ENCODE measurements around the gene STX5. TPM values are rescaled to one million over a fixed set of nuclear protein-coding genes. Genes with fewer than 3 reads are reported as not detected.

Gene STX5
- total RNA-seq, 2 experiments from 2014 or later = 93.1 to 104 TPM

DNA sequence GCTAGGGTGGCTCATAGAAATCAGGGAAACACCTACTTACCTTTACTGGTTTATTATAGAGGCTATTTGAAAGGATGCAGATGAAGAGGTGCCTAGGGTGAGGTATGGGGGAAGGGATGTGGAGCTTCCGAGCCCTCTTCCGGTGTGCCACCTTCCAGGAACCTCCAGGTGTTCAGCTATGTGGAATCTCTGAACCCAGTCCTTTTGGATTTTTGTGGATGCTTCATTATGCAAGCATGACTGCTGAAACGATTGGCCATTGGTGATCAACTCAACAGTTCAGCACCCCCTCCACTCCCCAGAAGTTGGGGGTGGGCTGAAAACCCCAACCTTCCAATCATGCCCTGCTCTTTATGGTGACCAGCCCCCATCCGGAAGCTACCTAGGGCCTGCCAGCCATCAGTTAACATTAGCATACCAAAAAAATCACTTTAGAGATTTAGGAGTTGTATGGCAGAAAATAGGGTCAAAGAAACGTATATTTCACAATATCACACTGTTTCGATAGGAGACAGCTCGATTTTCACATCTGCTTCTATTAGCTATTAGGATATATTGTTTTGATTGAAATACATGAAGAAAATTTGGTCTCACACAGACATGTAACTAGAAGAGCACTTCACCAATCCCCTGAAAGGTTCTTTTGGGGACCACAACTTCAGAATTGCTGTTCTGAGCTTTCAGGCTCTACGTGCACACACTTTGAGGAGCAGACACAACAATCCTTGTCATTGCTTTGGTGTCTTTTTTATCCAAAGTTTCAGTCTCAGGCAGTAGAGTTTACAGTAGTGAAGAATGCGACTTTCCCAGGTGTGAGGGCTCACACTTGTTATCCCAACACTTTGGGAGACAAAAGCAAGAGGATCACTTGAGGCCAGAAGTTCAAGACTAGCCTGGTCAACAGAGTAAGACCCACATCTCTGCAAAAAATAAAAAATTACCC, 73.7 kb downstream of the STX5 start:
- H3K27me3 Mint-ChIP-seq = no peaks in the 10 kb centered on the region
- TF ChIP-seq CTCF (IDR thresholded peaks at IDR 0.05) = no peak
- H3K27ac Mint-ChIP-seq = no peak overlapping the region
- no peaks in the 10 kb centered on the region for H3K9me3 ChIP-seq (ENCODE audit: control insufficient read depth in 1 of 2, insufficient read depth in 1 of 2, low read length in 2 of 2)
- ATAC-seq (ENCODE audit: poor library complexity) (no peak), DNase-seq (no peak)
- H3K4me3 Mint-ChIP-seq = no peak overlapping the region
- H3K4me3 ChIP-seq (ENCODE audit: low read length) = no peak overlapping the region
- peaks cover 32% of the 10 kb centered on the region for H3K4me1 Mint-ChIP-seq (ENCODE audit: low read depth)
- H3K27ac ChIP-seq (ENCODE audit: low read depth in 1 of 2, low read length in 2 of 2) = no peak overlapping the region
- CTCF ChIA-PET = interaction anchor here (5.5 kb wide), 1 partner anchor 28 kb away, joined by 30 read pairs; the partner anchor contains the start of gene TMEM179B
- POLR2A ChIA-PET = interaction anchor here (0.9 kb wide), 1 partner anchor 29 kb away, joined by 3 read pairs; the partner anchor contains the start of gene TMEM179B
- H3K36me3 Mint-ChIP-seq (ENCODE audit: low read depth) = peaks cover 23% of the 10 kb centered on the region
- H3K9me3 Mint-ChIP-seq = no peaks in the 10 kb centered on the region
- intact Hi-C loops (cut with DNase I, micrococcal nuclease) = no loop called here
- no peaks in the 10 kb centered on the region for H3K27me3 ChIP-seq (ENCODE audit: control insufficient read depth in 1 of 2, insufficient read depth in 2 of 2, low read length in 2 of 2)
- peaks cover 32% of the 10 kb centered on the region for H3K4me1 ChIP-seq (ENCODE audit: insufficient read depth, low read length)
- peaks cover 6% of the 10 kb centered on the region for H3K36me3 ChIP-seq (ENCODE audit: insufficient read depth, low read length)

Small RNA genes lying within 50 kb of the gene (microRNA-seq; reads per million reads assigned to microRNA genes)
- gene MIR6514 (ENCODE audit: borderline microRNAs expressed, borderline replicate concordance) (1.8 reads per million), gene MIR6748 (ENCODE audit: borderline microRNAs expressed, borderline replicate concordance) (not detected)

Other genes with a start within 250 kb of the STX5 start
- 10 to 100 TPM; 25.5 to 26.2 TPM for gene TUT1, start 240.5 kb downstream of the STX5 start, total RNA-seq
- 100 to 1,000 TPM; 167 to 172 TPM for gene MTA2, start 230.2 kb downstream of the STX5 start, total RNA-seq
- 100 to 1,000 TPM; 142 to 144 TPM for gene EML3, start 219.3 kb downstream of the STX5 start, total RNA-seq
- under 1 TPM; 0.42 to 0.71 TPM for gene ROM1, start 218.8 kb downstream of the STX5 start, total RNA-seq
- 10 to 100 TPM; 47.2 to 49.5 TPM for gene B3GAT3, start 210.1 kb downstream of the STX5 start, total RNA-seq
- gene GANAB, start 185.4 kb downstream of the STX5 start, total RNA-seq = 100 to 1,000 TPM; 181 to 182 TPM
- gene INTS5, start 178.7 kb downstream of the STX5 start, total RNA-seq = 10 to 100 TPM; 16.3 TPM
- gene C11orf98, start 166.8 kb downstream of the STX5 start, total RNA-seq = 10 to 100 TPM; 14.3 to 18.5 TPM
- 10 to 100 TPM; 17.8 to 18.8 TPM for gene CSKMT, start 166.7 kb downstream of the STX5 start, total RNA-seq
- 1 to 10 TPM; 1.5 to 2.3 TPM for gene UQCC3, start 160.4 kb downstream of the STX5 start, total RNA-seq
- 10 to 100 TPM; 10.4 to 10.5 TPM for gene LBHD1, start 159.8 kb downstream of the STX5 start, total RNA-seq
- gene UBXN1, start 153.0 kb downstream of the STX5 start, total RNA-seq = 100 to 1,000 TPM; 196 to 222 TPM
- gene LRRN4CL, start 142.5 kb downstream of the STX5 start, total RNA-seq = not detected
- 10 to 100 TPM; 17.1 to 20.0 TPM for gene BSCL2, start 124.6 kb downstream of the STX5 start, total RNA-seq
- gene GNG3, start 124.4 kb downstream of the STX5 start, total RNA-seq = not detected
- gene HNRNPUL2, start 104.6 kb downstream of the STX5 start, total RNA-seq = 10 to 100 TPM; 35.2 to 37.6 TPM
- gene TTC9C, start 103.6 kb downstream of the STX5 start, total RNA-seq = 1 to 10 TPM; 5.2 to 7.0 TPM
- gene ZBTB3, start 77.9 kb downstream of the STX5 start, total RNA-seq = 1 to 10 TPM; 2.3 to 3.5 TPM
- 10 to 100 TPM; 45.3 to 47.9 TPM for gene POLR2G, start 70.5 kb downstream of the STX5 start, total RNA-seq
- gene TAF6L, start 60.7 kb downstream of the STX5 start, total RNA-seq = 10 to 100 TPM; 11.5 to 11.8 TPM
- 10 to 100 TPM; 34.7 to 37.4 TPM for gene TMEM179B, start 44.6 kb downstream of the STX5 start, total RNA-seq
- 1 to 10 TPM; 6.2 to 8.7 TPM for gene TMEM223, start 40.0 kb downstream of the STX5 start, total RNA-seq
- gene NXF1, start 26.6 kb downstream of the STX5 start, total RNA-seq = 100 to 1,000 TPM; 343 to 358 TPM
- gene TEX54, start 790 bp upstream of the STX5 start, total RNA-seq = under 1 TPM in 1 of 2 experiments, not detected in 1; 0.59 TPM
- gene WDR74, start 7.5 kb upstream of the STX5 start, total RNA-seq = 100 to 1,000 TPM; 289 to 297 TPM
- gene SLC3A2, start 48.8 kb upstream of the STX5 start, total RNA-seq = 100 to 1,000 TPM; 231 to 234 TPM
- gene CHRM1, start 89.3 kb upstream of the STX5 start, total RNA-seq = not detected
- not detected for gene SLC22A6, start 152.9 kb upstream of the STX5 start, total RNA-seq
- gene SLC22A8, start 183.8 kb upstream of the STX5 start, total RNA-seq = not detected